ENCODE measurements around the gene TRIM13. TPM values are rescaled to one million over a fixed set of nuclear protein-coding genes. Genes with fewer than 3 reads are reported as not detected.

TRIM13 gene
- total and polyA plus RNA-seq, 2 of the 8 experiments (the other 6 are each of a cell fraction or from before 2014, with no cell fraction given) = 21.2 to 31.5 TPM

GRCh38 chr13:49993111-49993510 is 3.7 kb upstream of the TRIM13 start (continued):
- TF ChIP-seq CHD7 (IDR thresholded peaks at IDR 0.05; ENCODE audit: insufficient replicate concordance, low read length) (no peak), TBP (IDR thresholded peaks at IDR 0.05; ENCODE audit: low read depth, low read length) (no peak), E2F6 (IDR thresholded peaks at IDR 0.05) (no peak), MAFK (IDR thresholded peaks at IDR 0.05; ENCODE audit: low read depth, low read length) (no peak), RBBP5 (IDR thresholded peaks at IDR 0.05; ENCODE audit: borderline replicate concordance, low read depth, low read length) (no peak), HDAC2 (IDR thresholded peaks at IDR 0.05; ENCODE audit: borderline replicate concordance in 1 of 2, low read depth in 2 of 2, low read length in 2 of 2) (no peak), SRF (IDR thresholded peaks at IDR 0.05; ENCODE audit: low read depth, low read length) (no peak), CHD1 (IDR thresholded peaks at IDR 0.05; ENCODE audit: low read depth, low read length) (no peak)
